SK-N-SH (cell line): ENCODE data around the gene SHMT2. TPM values are rescaled to one million over a fixed set of nuclear protein-coding genes. Genes with fewer than 3 reads are reported as not detected.

Experiments
- CTCF ChIA-PET: fragments of 300-600, 350-600 bp; formaldehyde crosslinking; extraction: SDS; loops from one replicate; lab custom pipeline; 2021; lab: Yijun Ruan, JAX
- POLR2A ChIA-PET: fragments of 350-600 bp; sonication (Branson Sonifier 250); formaldehyde crosslinking; extraction: SDS; loops from one replicate; lab custom pipeline; 2020; ENCODE audit warnings: antibody characterized with exemption, inconsistent platforms; lab: Yijun Ruan, JAX
- DNase-seq: peaks from one replicate; pipeline ENCODE4 v3.0.0; 2012
- H2AFZ ChIP-seq: fragments of 200-600 bp; sonication (generic); 2 replicates; pipeline ENCODE4 v1.8.1; 2016; ENCODE audit warnings: antibody characterized with exemption, mild to moderate bottlenecking, low read depth
- H3F3A ChIP-seq: fragments of 200-600 bp; sonication (generic); replicated peaks from 2 replicates; pipeline ENCODE3; 2016; ENCODE audit warnings: antibody characterized with exemption, mild to moderate bottlenecking; ENCODE audit not compliant: insufficient read depth
- H3K27ac ChIP-seq, 2 experiments: fragments of 200-500 bp in 1 of 2; fragments of 200-600 bp in 1 of 2; sonication (Bioruptor generic) in 1 of 2; sonication (generic), shearing (Covaris generic) in 1 of 2; 2 replicates each; pipeline versions ENCODE4 v1.5.1 to v1.6.1; 2014 to 2016; ENCODE audit warnings: low read depth in 2 of 2, inconsistent platforms in 1 of 2, low read length in 1 of 2, mild to moderate bottlenecking in 1 of 2, mixed read lengths in 1 of 2
- H3K27me3 ChIP-seq: fragments of 200-600 bp; sonication (generic), shearing (Covaris generic); 2 replicates; pipeline ENCODE4 v1.6.1; 2016; ENCODE audit warnings: mixed run types; ENCODE audit not compliant: insufficient read depth
- H3K36me3 ChIP-seq, 2 experiments: fragments of 200-500 bp in 1 of 2; fragments of 200-600 bp in 1 of 2; sonication (Bioruptor generic) in 1 of 2; sonication (generic) in 1 of 2; replicated peaks in 1 of 2; 2 replicates each; pipeline versions ENCODE3 to v1.5.1; 2014 to 2016; ENCODE audit warnings: low read length in 1 of 2, mild to moderate bottlenecking in 1 of 2; ENCODE audit not compliant: insufficient read depth in 2 of 2, control insufficient read depth in 1 of 2
- H3K4me1 ChIP-seq, 2 experiments: fragments of 200-500 bp in 1 of 2; fragments of 200-600 bp in 1 of 2; sonication (Bioruptor generic) in 1 of 2; sonication (generic), shearing (Covaris generic) in 1 of 2; 2 replicates each; pipeline versions ENCODE4 v1.5.1 to v1.6.1; 2014 to 2016; ENCODE audit warnings: low read depth in 1 of 2, low read length in 1 of 2, mixed run types in 1 of 2; ENCODE audit not compliant: insufficient read depth in 2 of 2, control insufficient read depth in 1 of 2
- H3K4me2 ChIP-seq: fragments of 200-600 bp; sonication (generic), shearing (Covaris generic); 2 replicates; pipeline ENCODE4 v1.6.1; 2017; ENCODE audit warnings: mixed run types
- H3K4me3 ChIP-seq, 2 experiments: fragments of 200-500 bp in 1 of 2; fragments of 200-600 bp in 1 of 2; sonication (Bioruptor generic) in 1 of 2; sonication (generic), shearing (Covaris generic) in 1 of 2; 2 replicates each; pipeline versions ENCODE4 v1.5.1 to v1.8.1; 2014 to 2016; ENCODE audit warnings: low read depth in 2 of 2, inconsistent platforms in 1 of 2, low read length in 1 of 2, mild to moderate bottlenecking in 1 of 2, mixed read lengths in 1 of 2, moderate library complexity in 1 of 2
- H3K79me2 ChIP-seq: fragments of 200-600 bp; sonication (generic); 2 replicates; pipeline ENCODE4 v1.8.1; 2017; ENCODE audit warnings: mild to moderate bottlenecking; ENCODE audit not compliant: insufficient read depth
- H3K9ac ChIP-seq: fragments of 200-600 bp; sonication (generic); 2 replicates; pipeline ENCODE4 v1.6.1; 2017; ENCODE audit warnings: mixed run types
- H3K9me2 ChIP-seq: fragments of 200-600 bp; sonication (generic); 2 replicates; pipeline ENCODE4 v1.6.1; 2017; ENCODE audit warnings: mixed run types
- H3K9me3 ChIP-seq: fragments of 200-600 bp; sonication (generic); 2 replicates; pipeline ENCODE4 v1.6.1; 2017; ENCODE audit warnings: mixed run types, mild to moderate bottlenecking, moderate library complexity
- H4K20me1 ChIP-seq: fragments of 200-600 bp; sonication (generic); 2 replicates; pipeline ENCODE4 v1.6.1; 2017; ENCODE audit warnings: mild to moderate bottlenecking, mixed run types; ENCODE audit not compliant: insufficient read depth
- EZH2phosphoT487 ChIP-seq: fragments of 200-600 bp; sonication (generic); IDR thresholded peaks from 2 replicates; pipeline ENCODE4 v1.6.1; 2017; ENCODE audit warnings: low read depth, mixed run types, mild to moderate bottlenecking, antibody characterized with exemption, moderate library complexity, borderline replicate concordance
- FOSL2 ChIP-seq: IDR thresholded peaks from 2 replicates; pipeline ENCODE4 v1.4.0; 2012; ENCODE audit warnings: low read depth, mild to moderate bottlenecking, moderate library complexity, borderline replicate concordance
- FOXJ3 ChIP-seq: sonication (generic); formaldehyde crosslinking; IDR thresholded peaks from 2 replicates; pipeline ENCODE4 v1.5.1; 2020; ENCODE audit warnings: mild to moderate bottlenecking, missing genetic modification reagents
- NFIC ChIP-seq: IDR thresholded peaks from 2 replicates; pipeline ENCODE4 v1.4.0; 2012; ENCODE audit warnings: borderline replicate concordance
- NRF1 ChIP-seq: IDR thresholded peaks from 2 replicates; pipeline ENCODE4 v1.6.1; 2012; ENCODE audit warnings: low read depth, mild to moderate bottlenecking, low read length
- REST ChIP-seq: IDR thresholded peaks from 2 replicates; pipeline ENCODE4 v1.6.1; 2012; ENCODE audit warnings: mild to moderate bottlenecking, low read depth, low read length, moderate library complexity
- RFX5 ChIP-seq: IDR thresholded peaks from 2 replicates; pipeline ENCODE4 v1.6.1; 2012; ENCODE audit warnings: mild to moderate bottlenecking, improper control_type of control experiment, low read length
- RXRA ChIP-seq: IDR thresholded peaks from 2 replicates; pipeline ENCODE4 v1.4.0; 2012; ENCODE audit warnings: low read depth, mild to moderate bottlenecking, borderline replicate concordance
- SMC3 ChIP-seq: IDR thresholded peaks from 2 replicates; pipeline ENCODE4 v1.6.1; 2012; ENCODE audit warnings: low read depth, low read length, improper control_type of control experiment
- TAF1 ChIP-seq: IDR thresholded peaks from 2 replicates; pipeline ENCODE4 v1.6.1; 2012; ENCODE audit warnings: low read depth, mild to moderate bottlenecking, low read length, moderate library complexity, borderline replicate concordance
- TEAD4 ChIP-seq: IDR thresholded peaks from 2 replicates; pipeline ENCODE4 v1.4.0; 2012; ENCODE audit warnings: mild to moderate bottlenecking, borderline replicate concordance; ENCODE audit not compliant: insufficient read depth
- USF1 ChIP-seq: IDR thresholded peaks from 2 replicates; pipeline ENCODE4 v1.4.0; 2012; ENCODE audit warnings: low read depth, borderline replicate concordance
- YY1 ChIP-seq: IDR thresholded peaks from 2 replicates; pipeline ENCODE4 v1.4.0; 2012; ENCODE audit warnings: low read depth, mild to moderate bottlenecking
- WGBS: methylation state at CpG from one replicate; pipeline ENCODE4 v1.1.6; 2017; ENCODE audit warnings: low lambda C conversion rate; 5-methylcytosine and 5-hydroxymethylcytosine counted together
- polyA plus RNA-seq, 3 experiments: library from polyadenylated mRNA; depleted of rRNA; stranded (reverse); fragments of >200 nt; gene quantifications; 2 replicates each; pipeline ENCODE4 v1.2.3, GENCODE V29; 2012

SHMT2 gene
- polyA plus RNA-seq, 1 of the 3 experiments (the other 2 are of a cell fraction), result 204 TPM

DNA sequence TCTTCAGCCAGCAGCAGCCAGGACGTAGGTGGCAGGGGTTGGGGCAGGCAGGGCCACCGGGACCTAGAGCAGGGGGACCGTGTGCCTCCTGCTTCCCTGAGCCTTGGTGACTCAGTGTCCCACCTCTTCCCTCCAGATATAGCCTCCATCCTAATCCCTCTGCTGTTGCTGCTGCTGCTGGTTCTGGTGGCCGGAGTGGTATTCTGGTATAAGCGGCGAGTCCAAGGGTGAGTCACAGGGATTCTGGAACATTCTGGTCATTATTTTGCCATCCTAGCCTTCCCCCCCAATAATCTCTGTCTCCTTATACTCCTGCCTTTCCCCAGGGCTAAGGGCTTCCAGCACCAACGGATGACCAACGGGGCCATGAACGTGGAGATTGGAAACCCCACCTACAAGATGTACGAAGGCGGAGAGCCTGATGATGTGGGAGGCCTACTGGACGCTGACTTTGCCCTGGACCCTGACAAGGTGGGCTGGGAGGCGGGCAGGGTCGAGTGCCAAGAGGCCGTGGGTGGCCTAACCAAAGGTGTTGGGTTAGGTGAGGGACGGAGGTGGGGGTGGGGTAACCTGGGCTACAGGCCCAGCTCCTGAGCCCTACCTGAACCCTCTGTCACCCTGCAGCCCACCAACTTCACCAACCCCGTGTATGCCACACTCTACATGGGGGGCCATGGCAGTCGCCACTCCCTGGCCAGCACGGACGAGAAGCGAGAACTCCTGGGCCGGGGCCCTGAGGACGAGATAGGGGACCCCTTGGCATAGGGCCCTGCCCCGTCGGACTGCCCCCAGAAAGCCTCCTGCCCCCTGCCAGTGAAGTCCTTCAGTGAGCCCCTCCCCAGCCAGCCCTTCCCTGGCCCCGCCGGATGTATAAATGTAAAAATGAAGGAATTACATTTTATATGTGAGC, 17.5 kb upstream of the SHMT2 start:
- H3K9me3 ChIP-seq, result no peaks in the 10 kb centered on the region
- 0 out of 2 replicates have a peak, but pooled peaks cover 6% of the 10 kb centered on the region for H4K20me1 ChIP-seq
- H3K4me3 ChIP-seq, result no peak overlapping the region
- peaks cover 0 to 20% of the 10 kb centered on the region in 2 experiments; a peak in 1 of 4 replicates for H3K4me1 ChIP-seq
- H3K27me3 ChIP-seq, result peaks cover 14% of the 10 kb centered on the region
- no peak for DNase-seq
- no peak overlapping the region for H3K4me2 ChIP-seq
- H3K79me2 ChIP-seq, result no peaks in the 10 kb centered on the region
- CTCF ChIA-PET, result interaction anchor here (1.1 to 15.9 kb wide), 11 partner anchors 10 to 254 kb away, joined by 3 to 937 read pairs (median 11); partner anchors contain the start of genes INHBE, SHMT2 and STAC3
- POLR2A ChIA-PET, result no interaction called here
- H3K36me3 ChIP-seq, result peaks cover 0 to 25% of the 10 kb centered on the region in 2 experiments
- H2AFZ ChIP-seq, result no peak overlapping the region
- WGBS, result 91% methylated on average over 19 of the region's 27 CpGs
- no peaks in the 10 kb centered on the region for H3K9me2 ChIP-seq
- H3K9ac ChIP-seq, result no peak overlapping the region
- H3F3A ChIP-seq, result peaks cover 13% of the 10 kb centered on the region
- TF ChIP-seq NRF1, result no peak
- TF ChIP-seq TEAD4, result no peak
- TF ChIP-seq USF1, result no peak
- no peak for TF ChIP-seq SMC3
- TF ChIP-seq TAF1, result no peak
- no peak for TF ChIP-seq RXRA
- no peak for TF ChIP-seq FOSL2
- TF ChIP-seq NFIC, result no peak
- TF ChIP-seq, all 33 proteins: peak for 0
- H3K27ac ChIP-seq, result no peak overlapping the region

GRCh38 chr12:57212701-57213057, 16.8 kb upstream of the SHMT2 start:
- Histone ChIP-seq H3K79me2 (no peaks in the 10 kb centered on the region), H4K20me1 (0 out of 2 replicates have a peak, but pooled peaks cover 6% of the 10 kb centered on the region), H3K9me3 (no peaks in the 10 kb centered on the region), H3K4me2 (no peak overlapping the region), H2AFZ (no peak overlapping the region), H3K9me2 (no peaks in the 10 kb centered on the region), H3K36me3 (peaks cover 0 to 22% of the 10 kb centered on the region in 2 experiments), H3K27me3 (peaks cover 14% of the 10 kb centered on the region), H3K9ac (no peak overlapping the region), H3F3A (peaks cover 13% of the 10 kb centered on the region), H3K4me1 (peaks cover 0 to 27% of the 10 kb centered on the region in 2 experiments; a peak in 1 of 4 replicates), H3K4me3 (no peak overlapping the region), H3K27ac (no peak overlapping the region)
- TF ChIP-seq RXRA (no peak), RFX5 (no peak), REST (no peak), USF1 (no peak), YY1 (no peak), FOXJ3 (no peak), FOSL2 (no peak), EZH2phosphoT487 (no peak), TEAD4 (no peak), SMC3 (no peak)
- ChIA-PET POLR2A (interaction anchor here (0.6 kb wide), 1 partner anchor 28 kb away, joined by 4 read pairs; no protein-coding TSS in a partner anchor), CTCF (interaction anchor here (0.5 to 15.9 kb wide), 24 partner anchors 10 to 651 kb away, joined by 3 to 937 read pairs (median 8); partner anchors contain the start of genes GLI1, INHBE, SHMT2 and STAC3)
- no peak for DNase-seq
- WGBS, result 89% methylated on average over 7 of the region's 7 CpGs
